Endometrium (tissue), 2 donors: ENCODE measurements around the gene PLA2G2C.
A peak's percentile ranks its signal among the peaks of the same experiment; 100 is the strongest.
"Not testable (repeated sequence)": the region's sequence is repeated elsewhere in the genome, so short reads cannot be mapped to it uniquely, and the experiment has no call there.

Experiments
- FAIRE-seq: peaks from 2 replicates; lab custom pipeline; 2012; peaks lifted over from hg19 to GRCh38; lab: Jason Lieb, UNC
- donor health status: control.
- donor health status: control.

Gene PLA2G2C, protein sequence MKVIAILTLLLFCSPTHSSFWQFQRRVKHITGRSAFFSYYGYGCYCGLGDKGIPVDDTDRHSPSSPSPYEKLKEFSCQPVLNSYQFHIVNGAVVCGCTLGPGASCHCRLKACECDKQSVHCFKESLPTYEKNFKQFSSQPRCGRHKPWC

DNA sequence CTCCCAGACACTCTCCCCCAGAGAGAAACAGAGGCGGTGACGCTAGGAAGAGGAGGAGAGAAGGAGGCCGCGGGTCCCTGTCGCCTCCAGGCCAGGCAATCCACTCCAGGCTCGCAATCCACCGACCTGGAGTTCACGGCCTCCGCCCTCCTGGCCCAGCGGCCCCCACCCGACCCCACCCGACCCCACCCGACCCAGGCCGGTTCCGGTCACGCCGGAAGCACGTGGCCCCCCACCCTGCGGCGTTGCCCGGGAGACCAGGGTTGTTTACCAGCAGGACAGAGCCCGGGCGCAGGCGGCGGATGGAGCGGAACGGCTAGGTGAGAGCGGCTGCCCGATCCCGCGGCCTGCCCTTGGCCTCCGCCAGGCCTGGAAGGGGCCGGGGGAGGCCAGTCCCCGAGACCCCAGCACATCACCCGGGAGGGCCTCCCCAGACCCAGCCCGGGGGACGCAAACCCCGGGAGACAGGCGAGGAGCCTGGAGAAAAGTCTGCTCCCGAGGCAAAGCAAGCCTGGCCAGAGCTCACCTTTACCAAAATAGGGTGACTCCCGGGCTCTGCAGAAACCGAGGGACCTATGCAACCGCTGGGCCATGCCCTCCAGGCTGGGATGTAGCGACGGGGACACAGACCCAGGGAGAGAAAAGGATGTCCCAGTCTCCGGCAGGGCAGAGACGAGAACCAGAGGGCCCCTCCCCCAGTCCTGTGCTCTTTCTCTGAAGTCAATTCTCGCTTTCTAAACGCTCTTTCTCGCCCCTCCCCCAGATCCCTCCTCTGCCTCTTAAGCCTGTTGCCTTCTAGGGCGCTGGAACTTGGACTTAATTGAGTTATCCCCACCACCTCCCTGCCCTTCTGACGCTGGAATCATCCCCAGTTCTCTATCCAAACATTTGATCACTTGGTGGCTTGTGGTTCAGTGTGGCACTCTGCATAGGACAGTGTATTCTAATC is at the start of gene PLA2G2C, which contains the start of gene UBXN10:
Gene PLA2G2C (minus strand): TSS at position 685 of the 949 bp plus-strand sequence. CDS start 9,155 bp downstream, outside the sequence.
Gene UBXN10 (plus strand): TSS at position 263 of the 949 bp plus-strand sequence. CDS start 4,466 bp downstream, outside the sequence.
- FAIRE-seq: no peak

DNA sequence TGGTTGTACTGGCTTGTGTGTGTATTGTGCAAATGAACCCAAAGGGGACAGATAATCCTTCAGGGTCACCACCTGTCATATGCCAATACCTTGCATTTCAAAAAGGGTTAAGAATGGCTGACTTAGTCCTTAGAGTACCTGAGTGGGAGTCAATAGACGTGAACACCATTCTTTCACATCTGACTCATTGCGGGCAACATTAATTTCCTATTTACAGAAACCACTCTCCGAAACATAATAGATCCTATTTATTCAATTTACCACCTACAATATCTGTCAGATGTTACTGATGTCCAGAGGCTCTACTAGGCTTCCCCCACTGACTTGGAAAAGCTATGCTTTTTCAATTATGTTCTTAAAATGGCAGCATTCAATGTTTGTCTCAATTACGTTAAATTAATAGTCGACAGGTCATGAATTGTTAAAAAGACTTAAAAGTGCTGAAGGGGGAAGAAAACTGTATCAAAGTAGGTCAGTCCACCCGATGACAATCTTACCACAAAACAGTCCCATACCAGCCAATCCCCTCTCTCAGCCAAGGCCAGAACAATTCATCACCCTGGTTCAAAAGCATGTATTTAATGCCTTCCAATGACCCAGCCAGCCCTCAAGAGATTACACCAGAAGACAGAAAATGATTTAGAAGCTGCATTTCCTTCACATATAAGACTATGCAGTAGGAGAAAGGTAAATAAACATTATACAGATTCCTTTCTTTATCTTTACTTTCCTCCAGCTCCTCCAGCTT is 48.6 kb upstream of the PLA2G2C start:
- no peak for FAIRE-seq

DNA sequence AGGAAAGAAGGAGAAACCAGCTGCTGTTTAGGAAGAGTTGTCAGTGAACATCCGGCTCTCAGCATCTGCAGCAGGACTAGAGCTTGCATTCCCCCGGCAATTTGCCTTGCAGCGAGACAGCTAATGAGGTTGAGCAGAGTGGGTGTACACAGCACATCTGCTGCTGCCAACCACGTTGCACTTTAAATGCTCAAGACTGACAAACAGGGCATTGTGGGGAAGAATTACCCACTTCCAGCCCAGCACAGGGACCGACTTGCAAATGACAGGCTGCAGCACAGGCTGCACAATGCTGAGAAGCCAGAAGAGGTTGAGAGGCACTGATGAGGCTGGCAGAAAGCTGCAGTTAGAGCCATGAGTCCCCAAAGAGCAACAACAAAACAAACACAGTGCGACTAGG is 47.5 kb upstream of the PLA2G2C start:
- no peak for FAIRE-seq

DNA sequence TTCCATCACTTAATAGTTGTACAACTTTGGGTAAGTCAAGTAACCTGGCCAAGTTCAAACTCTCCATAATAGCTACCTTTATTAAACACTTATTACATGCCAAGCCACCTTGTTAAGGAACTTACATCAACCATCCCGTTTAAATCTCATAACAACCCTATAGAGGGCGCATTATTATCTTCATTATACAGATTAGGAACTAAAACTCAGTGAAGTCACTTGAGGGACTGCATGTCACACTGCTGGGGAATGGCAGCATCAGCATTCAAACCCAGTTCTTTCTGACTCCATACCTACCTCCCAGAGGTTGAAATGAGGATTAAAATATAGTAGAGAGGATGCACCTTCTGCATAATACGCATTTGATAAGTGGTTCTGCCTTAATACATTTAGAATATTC is 47.1 kb upstream of the PLA2G2C start:
- no peak for FAIRE-seq

DNA sequence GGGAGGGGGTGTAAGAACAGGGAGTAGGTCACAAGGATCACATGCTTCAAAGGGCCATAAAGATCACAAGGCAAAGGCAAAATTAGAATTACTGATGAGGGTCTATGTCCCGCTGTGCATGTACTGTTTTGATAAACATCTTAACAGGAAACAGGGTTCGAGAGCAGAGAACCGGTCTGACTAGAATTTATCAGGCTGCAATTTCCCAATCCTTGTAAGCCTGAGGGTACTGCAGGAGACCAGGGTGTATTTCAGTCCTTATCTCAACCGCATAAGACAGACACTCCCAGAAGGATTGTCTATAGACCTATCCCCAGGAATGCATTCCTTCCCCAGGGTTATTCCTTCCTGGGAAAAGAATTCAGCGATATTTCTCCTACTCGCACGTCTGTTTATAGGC is 46.2 kb upstream of the PLA2G2C start:
- not testable (repeated sequence) for FAIRE-seq

DNA sequence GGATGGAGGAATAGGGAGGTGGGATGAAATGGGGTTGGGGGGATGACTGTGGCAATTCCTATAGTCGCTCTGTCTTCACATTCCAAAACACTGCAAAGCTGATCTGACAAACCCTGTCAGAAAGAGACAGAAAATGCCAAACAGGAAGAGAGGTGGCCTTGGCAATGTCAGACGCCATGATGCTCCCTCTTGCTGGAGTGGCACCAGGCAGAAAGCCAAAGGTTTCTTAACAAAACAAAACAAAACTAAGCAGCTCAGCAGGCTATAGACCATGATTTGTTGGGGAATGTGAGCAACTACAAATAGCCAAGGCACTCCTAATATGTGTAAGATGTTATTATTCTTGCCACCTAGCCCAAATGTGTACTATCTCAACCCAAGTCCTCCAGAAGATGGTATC is 42.9 kb upstream of the PLA2G2C start:
- no peak for FAIRE-seq

DNA sequence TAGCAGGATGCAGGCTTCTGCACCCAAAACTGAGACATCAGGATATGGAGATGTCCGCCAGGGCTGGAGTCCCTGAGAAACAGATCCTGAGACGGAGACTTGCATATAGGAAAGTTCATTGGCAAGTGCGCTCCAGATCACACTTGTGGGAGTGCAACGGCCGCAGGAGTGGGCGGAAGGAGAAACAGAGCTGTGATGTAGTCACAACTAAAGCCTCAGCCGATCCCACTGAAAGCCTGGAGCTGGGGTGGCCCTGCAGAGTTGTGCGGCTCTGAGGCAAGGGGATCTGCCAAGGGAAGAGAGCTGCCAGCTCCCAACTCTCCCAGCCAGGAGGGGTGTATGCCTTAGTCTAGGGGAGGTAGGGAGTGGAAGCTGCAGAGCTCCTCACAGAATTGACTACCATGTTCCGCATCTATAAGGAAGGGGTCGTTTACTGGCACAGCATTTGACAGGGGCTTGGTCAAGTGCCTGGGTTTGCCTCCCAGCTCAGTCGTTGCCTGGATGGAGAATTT is 42.1 kb upstream of the PLA2G2C start:
- no peak for FAIRE-seq

DNA sequence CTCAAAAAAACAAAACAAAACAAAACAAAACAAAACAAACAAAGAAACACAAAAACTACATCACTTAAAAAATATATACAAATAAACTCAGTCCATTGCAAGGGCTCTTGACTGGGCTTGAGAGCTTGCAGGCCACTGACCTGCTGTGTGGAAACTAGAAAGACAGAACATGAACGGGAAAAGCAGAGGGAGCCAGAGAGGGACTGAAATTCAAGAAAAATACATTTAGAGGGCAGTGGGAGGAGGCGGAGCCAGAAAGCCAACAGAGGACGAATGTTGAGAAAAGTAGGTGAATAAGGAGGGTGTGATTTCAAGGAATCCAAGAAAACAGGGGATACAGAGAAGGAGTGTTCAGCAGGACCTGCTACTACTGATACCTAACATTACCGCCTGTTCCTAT is 41.4 kb upstream of the PLA2G2C start:
- FAIRE-seq: no peak

DNA sequence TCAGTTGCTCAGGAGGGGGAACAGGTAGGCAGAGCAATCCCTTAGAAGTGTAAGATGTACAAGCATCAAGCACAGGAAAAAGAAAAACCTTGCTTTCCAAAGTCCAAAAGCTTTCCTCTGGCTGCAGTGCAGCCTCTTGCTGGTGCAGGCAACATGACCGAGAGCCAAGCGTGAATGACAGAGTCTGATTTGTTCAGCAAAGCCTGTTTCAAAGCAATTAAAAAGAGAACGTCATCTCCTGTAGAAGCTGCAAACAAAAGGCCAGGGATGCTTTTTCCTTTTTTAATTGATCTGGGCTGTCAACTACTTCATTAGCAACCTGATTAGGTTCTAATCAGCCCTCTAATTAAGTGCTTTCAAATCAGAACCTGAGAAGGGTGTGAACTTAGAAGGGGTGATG is 38.2 kb upstream of the PLA2G2C start:
- no peak for FAIRE-seq

DNA sequence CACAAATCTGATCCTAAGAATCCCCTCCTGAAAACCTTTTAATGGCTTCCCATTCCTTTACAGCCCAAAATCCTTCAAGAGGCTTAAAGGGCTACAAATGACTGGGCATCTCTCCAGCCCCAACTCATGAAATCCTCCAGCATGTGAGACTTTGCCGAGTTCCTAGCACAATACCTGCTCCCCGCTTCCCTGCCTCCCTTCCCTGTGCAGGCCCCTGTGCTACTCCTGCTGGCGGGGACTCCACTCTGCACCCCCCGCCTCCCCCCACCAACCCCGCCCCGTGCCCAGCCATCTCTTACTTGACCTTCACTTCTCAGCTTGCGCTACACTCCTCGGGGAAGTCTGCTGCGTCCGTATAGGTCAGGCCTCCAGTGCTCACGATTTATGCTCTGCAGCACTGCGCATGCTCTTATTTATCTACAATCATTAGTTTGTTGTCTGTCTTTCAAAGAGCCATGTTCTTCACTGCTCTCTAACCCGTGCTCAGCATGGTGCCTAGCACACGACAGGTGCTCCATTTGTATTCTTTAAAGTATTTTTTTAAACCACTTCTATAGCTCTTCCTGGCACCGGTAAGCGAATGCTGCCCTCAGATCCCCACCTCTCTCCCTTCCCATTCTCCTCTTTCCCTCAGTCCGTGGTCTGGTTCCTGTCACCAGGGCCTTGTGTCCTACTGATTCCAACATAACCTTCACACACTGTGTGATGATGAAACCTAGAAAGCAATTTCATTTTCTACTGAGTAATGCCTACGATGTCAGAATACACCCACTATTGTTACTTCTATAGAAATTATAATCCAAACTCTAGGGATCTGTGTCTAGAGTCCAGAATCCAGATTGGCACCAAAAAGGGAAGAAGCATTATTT is 37.5 kb upstream of the PLA2G2C start:
- no peak for FAIRE-seq

DNA sequence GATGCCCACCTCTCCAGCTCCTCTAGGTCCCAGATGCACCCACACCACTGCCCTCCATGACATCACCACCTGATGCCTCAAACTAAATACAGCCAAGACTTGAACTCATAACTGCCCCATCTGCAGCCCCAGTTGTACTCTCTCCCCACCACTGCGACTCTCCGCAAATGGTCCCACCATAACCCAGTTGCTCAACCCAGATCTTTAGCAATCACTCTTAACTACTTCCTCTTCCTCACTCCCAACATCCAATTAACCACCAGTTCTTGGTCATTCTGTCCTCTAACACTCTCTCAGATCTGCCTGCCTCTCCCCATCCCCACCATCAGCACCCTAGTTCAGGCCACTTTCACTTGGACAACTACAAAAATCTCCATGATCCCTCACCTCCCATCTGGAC is 36.8 kb upstream of the PLA2G2C start:
- FAIRE-seq: no peak

DNA sequence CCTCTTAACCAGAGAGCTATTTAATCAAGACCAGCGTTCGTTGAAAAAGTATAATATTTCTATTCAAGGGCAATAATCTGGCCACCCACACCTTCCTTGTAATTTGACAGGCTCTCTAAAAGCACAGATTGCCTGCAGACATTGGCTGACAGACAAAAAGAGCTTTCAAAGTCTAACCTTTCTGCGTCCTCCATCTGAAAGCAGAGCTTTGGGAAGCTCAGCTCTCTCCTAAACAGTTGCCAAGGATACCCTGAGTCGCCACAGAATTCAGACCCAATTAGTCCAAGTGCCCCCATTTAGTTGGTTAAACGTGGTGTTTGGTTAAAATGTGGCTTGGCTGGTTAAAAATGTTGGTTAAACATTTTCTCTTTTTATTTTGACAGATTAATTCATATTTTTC is 33.7 kb upstream of the PLA2G2C start:
- FAIRE-seq: no peak

DNA sequence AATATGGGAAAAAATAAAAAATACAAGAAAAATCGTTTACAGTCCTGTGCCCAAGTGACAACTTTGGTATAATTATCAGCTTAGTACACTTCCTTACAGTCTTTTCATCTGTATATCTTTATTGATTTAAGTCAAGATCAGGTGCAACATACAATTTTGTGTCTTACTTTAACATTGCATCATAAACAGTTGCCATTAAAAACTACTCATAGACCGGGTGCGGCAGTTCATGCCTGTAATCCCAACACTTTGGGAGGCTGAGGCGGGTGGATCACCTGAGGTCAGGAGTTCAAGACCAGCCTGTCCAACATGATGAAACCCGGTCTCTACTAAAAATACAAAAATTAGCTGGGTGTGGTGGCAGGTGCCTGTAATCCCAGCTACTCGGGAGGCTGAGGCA is 32.7 kb upstream of the PLA2G2C start:
- FAIRE-seq: not testable (repeated sequence)

DNA sequence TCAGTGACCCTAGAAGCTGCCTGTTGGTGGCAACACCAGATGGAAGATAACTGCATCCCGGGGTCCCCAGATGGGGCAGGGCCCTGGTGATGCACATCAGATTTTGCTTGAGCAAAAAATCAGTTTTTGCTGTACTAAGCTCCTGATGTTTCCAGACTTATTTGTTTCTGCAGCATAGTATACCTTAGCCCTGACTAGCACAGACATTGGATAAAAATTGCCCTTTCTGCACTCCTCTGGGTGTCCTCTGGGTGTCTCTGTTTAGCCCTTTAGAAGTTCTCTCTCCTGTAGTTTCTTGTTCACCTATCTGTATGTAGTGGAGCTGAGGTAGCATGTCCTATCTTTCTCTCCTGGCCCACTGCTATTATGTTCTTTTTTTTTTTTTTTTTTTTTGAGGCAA is 30.3 kb upstream of the PLA2G2C start:
- FAIRE-seq: no peak

DNA sequence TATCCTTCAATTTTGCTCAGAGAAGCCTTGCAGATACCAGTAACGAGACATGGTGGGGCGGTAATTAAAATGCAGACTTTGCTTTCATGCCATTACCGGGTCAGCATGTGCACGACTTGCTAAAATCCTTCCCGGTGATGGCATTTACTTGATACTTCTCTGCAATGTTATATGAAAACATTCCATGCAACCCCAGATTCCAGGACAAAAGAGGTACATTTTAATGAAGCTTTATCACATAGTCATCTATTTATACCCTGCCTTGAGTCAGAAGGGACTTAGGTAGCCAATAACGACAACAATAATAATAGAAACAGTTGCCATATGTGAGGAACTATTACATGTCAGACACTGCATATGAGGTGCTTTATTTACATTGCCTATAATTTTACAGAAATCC is 29.4 kb upstream of the PLA2G2C start:
- no peak for FAIRE-seq

DNA sequence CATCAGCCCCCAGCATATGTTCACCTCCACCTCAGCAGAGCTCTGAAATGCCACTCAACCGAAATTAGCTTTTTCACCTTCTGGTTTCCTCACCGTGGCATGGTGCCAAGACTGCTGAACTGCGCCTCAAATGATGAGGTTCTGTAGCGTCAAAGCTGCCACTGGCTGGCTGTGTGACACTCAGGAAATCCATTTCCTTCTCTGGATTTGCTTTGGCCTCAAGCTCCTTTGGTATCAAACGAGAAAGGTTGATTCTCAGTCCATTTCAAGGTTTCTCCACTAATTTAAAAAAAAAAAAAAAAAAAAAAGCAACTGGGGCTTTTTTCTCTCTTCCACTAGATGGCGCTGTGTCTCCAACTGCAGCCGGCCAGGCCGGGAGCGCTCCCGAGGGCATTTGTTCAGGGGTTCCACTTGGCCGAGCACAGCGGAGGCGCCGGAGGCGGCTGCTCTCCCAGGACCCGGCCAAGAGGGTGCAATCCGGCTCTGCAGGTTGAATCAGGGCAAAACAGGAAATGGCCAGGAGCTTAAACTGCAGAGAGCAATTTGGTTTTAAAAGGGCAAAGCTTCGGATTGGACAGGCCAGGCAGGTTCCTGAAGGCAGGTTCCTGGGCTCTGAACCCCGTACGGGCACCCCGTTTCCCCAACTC is 26.5 kb upstream of the PLA2G2C start:
- peak; percentile 60 for FAIRE-seq

DNA sequence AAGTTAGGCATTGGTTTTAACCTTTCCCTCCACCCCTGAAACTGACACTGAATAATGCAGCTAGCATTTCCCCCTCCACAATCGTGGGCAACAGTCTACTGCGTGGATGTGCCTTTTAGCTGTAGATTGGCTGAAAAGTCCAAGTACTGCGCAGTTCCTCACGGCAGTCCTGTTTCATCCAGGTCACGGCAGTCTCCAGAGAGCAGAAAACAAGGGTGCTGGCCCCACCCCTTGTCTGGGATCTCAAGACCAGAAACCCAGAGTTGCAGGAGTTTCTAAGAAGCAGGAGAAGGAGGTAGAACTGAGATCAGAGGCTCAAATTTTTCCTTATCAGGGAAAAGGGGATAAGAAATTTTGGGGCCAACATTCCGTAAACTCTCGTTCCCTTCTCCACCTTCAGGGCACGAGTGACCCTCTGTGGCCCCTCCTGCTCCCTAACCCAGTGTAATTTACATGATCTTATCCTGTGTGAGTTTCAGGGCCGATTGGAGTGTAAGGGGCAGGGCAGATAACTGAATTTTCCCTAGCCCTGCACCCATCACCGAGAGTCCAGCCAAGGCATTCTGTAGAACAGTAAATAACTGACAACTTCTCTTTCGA is 25.9 kb upstream of the PLA2G2C start:
- FAIRE-seq: no peak

DNA sequence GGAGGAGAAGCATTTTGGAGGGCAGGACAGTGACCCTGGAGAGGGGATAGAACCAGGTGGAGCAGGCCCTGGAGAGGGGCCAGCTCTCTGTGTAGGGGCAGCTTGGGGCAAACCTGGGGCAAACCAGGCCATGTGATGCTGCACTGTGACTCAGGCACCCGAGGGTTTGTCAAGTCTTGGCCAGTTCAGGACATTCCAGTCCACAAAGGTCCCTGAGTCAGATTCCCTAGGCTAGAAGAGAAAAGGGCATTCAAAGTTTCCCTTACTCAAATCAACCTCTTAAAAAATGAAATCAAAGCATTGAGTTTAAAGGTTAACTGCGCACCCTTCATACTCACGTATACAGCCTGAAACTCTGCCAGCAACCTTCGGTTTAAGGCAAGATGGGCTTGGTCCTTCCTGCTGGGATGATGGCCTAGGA is 25.2 kb upstream of the PLA2G2C start:
- FAIRE-seq: no peak

DNA sequence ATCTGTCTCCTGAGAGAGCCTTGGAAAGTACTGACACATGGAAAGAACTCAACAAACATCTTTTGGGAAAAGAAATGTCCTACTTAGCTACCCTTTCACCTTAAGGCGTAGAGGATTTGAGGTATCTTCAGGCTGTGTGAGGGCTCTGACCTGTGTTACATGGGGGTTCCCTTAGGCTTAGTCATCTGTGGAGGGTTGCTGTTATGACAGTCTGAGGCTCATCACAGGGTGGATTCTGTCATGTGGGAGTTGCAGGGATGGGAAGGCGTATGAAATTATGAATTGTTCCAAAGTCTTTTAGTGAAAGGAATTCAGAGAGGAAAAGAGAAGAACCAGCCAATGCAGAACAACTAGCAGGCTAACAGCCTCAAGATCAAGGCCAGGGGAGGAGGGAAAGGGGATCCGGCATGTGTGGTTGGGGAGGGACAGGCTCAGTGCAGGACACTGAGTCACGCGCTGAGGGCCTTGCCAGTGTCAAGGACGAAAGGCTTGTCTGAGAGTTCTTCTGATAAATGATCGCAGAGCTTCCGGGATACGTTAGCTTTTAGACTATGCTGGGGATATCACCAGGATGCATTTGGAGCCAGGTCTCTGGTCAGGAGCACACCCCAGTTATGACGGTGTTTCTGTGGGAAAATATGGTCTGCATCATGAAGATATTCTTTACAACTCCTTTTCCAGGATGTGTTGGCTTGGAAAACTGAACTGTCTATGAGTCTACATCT is 24.6 kb upstream of the PLA2G2C start:
- no peak for FAIRE-seq

DNA sequence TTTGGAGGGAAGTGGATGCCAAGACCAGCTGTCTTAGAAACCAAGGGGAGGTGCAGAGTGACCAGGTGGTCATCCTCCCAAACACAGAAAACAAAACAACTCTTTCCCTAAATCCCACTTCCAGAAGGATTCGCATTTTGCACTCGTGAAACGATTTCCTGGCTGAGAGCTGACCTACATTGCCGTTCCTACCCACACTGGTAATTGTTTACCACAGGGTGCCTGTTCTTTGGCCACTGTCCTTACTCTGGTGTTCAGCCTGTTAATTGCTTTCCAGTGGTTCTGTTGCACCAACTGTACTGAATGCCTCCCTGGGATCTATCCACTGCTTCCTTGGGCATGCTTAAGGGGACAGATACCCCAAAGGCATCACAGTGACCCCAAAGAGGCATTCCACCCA is 23.2 kb upstream of the PLA2G2C start:
- FAIRE-seq: no peak
